ENCODE results near the gene TPRG1L. TPM values are rescaled to one million over a fixed set of nuclear protein-coding genes. Genes with fewer than 3 reads are reported as not detected.

TPRG1L gene
- total and polyA plus RNA-seq, 4 donors = 35.4 to 51.0 (median 40.5) TPM

- DNase-seq (peak; percentile 11 to 61), ATAC-seq (ENCODE audit: low FRiP score) (no peak)
- Histone ChIP-seq H3K27ac (ENCODE audit: low read depth in 1 of 2, low read length in 2 of 2) (no peak overlapping the region), H3K36me3 (ENCODE audit: control insufficient read depth in 1 of 2, insufficient read depth in 2 of 2, low read length in 1 of 2) (peaks cover 0 to 12% of the 10 kb centered on the region in 2 donors), H3K9me3 (ENCODE audit: control insufficient read depth, low read length) (no peaks in the 10 kb centered on the region), H3K27me3 (ENCODE audit: control insufficient read depth in 1 of 2, insufficient read depth in 2 of 2, low read length in 1 of 2) (no peaks in the 10 kb centered on the region), H3K4me1 (ENCODE audit: control insufficient read depth in 1 of 2, insufficient read depth in 2 of 2, low read length in 2 of 2) (no peaks in the 10 kb centered on the region), H3K4me3 (ENCODE audit: low read length in 2 of 2) (no peak overlapping the region)
- intact Hi-C loops (cut with DNase I) = no loop called here
- 93 to 94% methylated on average over 26 of the region's 26 CpGs for WGBS, 2 donors
These were observed 16.4 kb downstream of the TPRG1L start for GRCh38 chr1:3641046-3641760.

GRCh38 chr1:3641816-3642215 lies 17.0 kb downstream of the TPRG1L start:
- DNase-seq (peak in 1 of 2 donors; percentile 37), ATAC-seq (ENCODE audit: low FRiP score) (no peak)
- H3K36me3 ChIP-seq (ENCODE audit: control insufficient read depth in 1 of 2, insufficient read depth in 2 of 2, low read length in 1 of 2) = peaks cover 0 to 8% of the 10 kb centered on the region in 2 donors

GRCh38 chr1:3642919-3643675 lies 18.3 kb downstream of the TPRG1L start:
- Histone ChIP-seq H3K4me1 (ENCODE audit: control insufficient read depth in 1 of 2, insufficient read depth in 2 of 2, low read length in 2 of 2) (no peaks in the 10 kb centered on the region), H3K27ac (ENCODE audit: low read depth in 1 of 2, low read length in 2 of 2) (no peak overlapping the region), H3K36me3 (ENCODE audit: control insufficient read depth in 1 of 2, insufficient read depth in 2 of 2, low read length in 1 of 2) (peaks cover 0 to 8% of the 10 kb centered on the region in 2 donors), H3K27me3 (ENCODE audit: control insufficient read depth in 1 of 2, insufficient read depth in 2 of 2, low read length in 1 of 2) (no peaks in the 10 kb centered on the region), H3K9me3 (ENCODE audit: control insufficient read depth, low read length) (no peaks in the 10 kb centered on the region), H3K4me3 (ENCODE audit: low read length in 2 of 2) (no peak overlapping the region)
- intact Hi-C loops (cut with DNase I) = no loop called here
- 90 to 92% methylated on average over 41 to 43 of the region's 43 CpGs for WGBS, 2 donors
- DNase-seq (peak; percentile 24 to 69), ATAC-seq (ENCODE audit: low FRiP score) (no peak)

More at GRCh38 chr1:3641816-3642215, 17.0 kb downstream of the TPRG1L start:
- Histone ChIP-seq H3K4me1 (ENCODE audit: control insufficient read depth in 1 of 2, insufficient read depth in 2 of 2, low read length in 2 of 2) (no peaks in the 10 kb centered on the region), H3K9me3 (ENCODE audit: control insufficient read depth, low read length) (no peaks in the 10 kb centered on the region), H3K27me3 (ENCODE audit: control insufficient read depth in 1 of 2, insufficient read depth in 2 of 2, low read length in 1 of 2) (no peaks in the 10 kb centered on the region), H3K27ac (ENCODE audit: low read depth in 1 of 2, low read length in 2 of 2) (no peak overlapping the region), H3K4me3 (ENCODE audit: low read length in 2 of 2) (no peak overlapping the region)
- intact Hi-C loops (cut with DNase I) = no loop called here
- WGBS, 2 donors = 96% methylated on average over 11 of the region's 11 CpGs

- no peaks in the 10 kb centered on the region for H3K9me3 ChIP-seq (ENCODE audit: control insufficient read depth, low read length)
- H3K4me1 ChIP-seq (ENCODE audit: control insufficient read depth in 1 of 2, insufficient read depth in 2 of 2, low read length in 2 of 2) = no peaks in the 10 kb centered on the region
- H3K4me3 ChIP-seq (ENCODE audit: low read length in 2 of 2) = no peak overlapping the region
- ATAC-seq (ENCODE audit: low FRiP score) = no peak
- WGBS, 2 donors = 89 to 94% methylated on average over 17 to 24 of the region's 25 CpGs
- intact Hi-C loops (cut with DNase I) = no loop called here
- H3K36me3 ChIP-seq (ENCODE audit: control insufficient read depth in 1 of 2, insufficient read depth in 2 of 2, low read length in 1 of 2) = peaks cover 0 to 8% of the 10 kb centered on the region in 2 donors
- DNase-seq = peak; percentile 11 to 42
- no peaks in the 10 kb centered on the region for H3K27me3 ChIP-seq (ENCODE audit: control insufficient read depth in 1 of 2, insufficient read depth in 2 of 2, low read length in 1 of 2)
- H3K27ac ChIP-seq (ENCODE audit: low read depth in 1 of 2, low read length in 2 of 2) = no peak overlapping the region
These were observed 19.5 kb downstream of the TPRG1L start for GRCh38 chr1:3644273-3644672.

- WGBS, 2 donors = 93 to 95% methylated on average over 38 to 43 of the region's 43 CpGs
- Histone ChIP-seq H3K4me1 (ENCODE audit: control insufficient read depth in 1 of 2, insufficient read depth in 2 of 2, low read length in 2 of 2) (no peaks in the 10 kb centered on the region), H3K27ac (ENCODE audit: low read depth in 1 of 2, low read length in 2 of 2) (no peak overlapping the region), H3K36me3 (ENCODE audit: control insufficient read depth in 1 of 2, insufficient read depth in 2 of 2, low read length in 1 of 2) (peaks cover 0 to 8% of the 10 kb centered on the region in 2 donors), H3K9me3 (ENCODE audit: control insufficient read depth, low read length) (no peaks in the 10 kb centered on the region), H3K27me3 (ENCODE audit: control insufficient read depth in 1 of 2, insufficient read depth in 2 of 2, low read length in 1 of 2) (no peaks in the 10 kb centered on the region), H3K4me3 (ENCODE audit: low read length in 2 of 2) (no peak overlapping the region)
- DNase-seq (peak; percentile 18 to 47), ATAC-seq (ENCODE audit: low FRiP score) (no peak)
- intact Hi-C loops (cut with DNase I) = no loop called here
These were observed 20.4 kb downstream of the TPRG1L start for GRCh38 chr1:3645247-3645646.

GRCh38 chr1:3645666-3646355 lies 21.0 kb downstream of the TPRG1L start:
- Histone ChIP-seq H3K4me3 (ENCODE audit: low read length in 2 of 2) (no peak overlapping the region), H3K36me3 (ENCODE audit: control insufficient read depth in 1 of 2, insufficient read depth in 2 of 2, low read length in 1 of 2) (peaks cover 0 to 8% of the 10 kb centered on the region in 2 donors), H3K27ac (ENCODE audit: low read depth in 1 of 2, low read length in 2 of 2) (no peak overlapping the region), H3K27me3 (ENCODE audit: control insufficient read depth in 1 of 2, insufficient read depth in 2 of 2, low read length in 1 of 2) (no peaks in the 10 kb centered on the region), H3K9me3 (ENCODE audit: control insufficient read depth, low read length) (no peaks in the 10 kb centered on the region), H3K4me1 (ENCODE audit: control insufficient read depth in 1 of 2, insufficient read depth in 2 of 2, low read length in 2 of 2) (no peaks in the 10 kb centered on the region)
- ATAC-seq (ENCODE audit: low FRiP score) (no peak), DNase-seq (peak; percentile 16 to 34)
- 93 to 95% methylated on average over 27 of the region's 27 CpGs for WGBS, 2 donors
- intact Hi-C loops (cut with DNase I) = no loop called here

- no peak overlapping the region for H3K4me3 ChIP-seq (ENCODE audit: low read length in 2 of 2)
- H3K27ac ChIP-seq (ENCODE audit: low read depth in 1 of 2, low read length in 2 of 2) = no peak overlapping the region
- WGBS, 2 donors = 93 to 94% methylated on average over 20 of the region's 20 CpGs
- H3K9me3 ChIP-seq (ENCODE audit: control insufficient read depth, low read length) = no peaks in the 10 kb centered on the region
- H3K36me3 ChIP-seq (ENCODE audit: control insufficient read depth in 1 of 2, insufficient read depth in 2 of 2, low read length in 1 of 2) = peaks cover 0 to 8% of the 10 kb centered on the region in 2 donors
- DNase-seq (peak; percentile 13 to 54), ATAC-seq (ENCODE audit: low FRiP score) (no peak)
- H3K4me1 ChIP-seq (ENCODE audit: control insufficient read depth in 1 of 2, insufficient read depth in 2 of 2, low read length in 2 of 2) = no peaks in the 10 kb centered on the region
- no peaks in the 10 kb centered on the region for H3K27me3 ChIP-seq (ENCODE audit: control insufficient read depth in 1 of 2, insufficient read depth in 2 of 2, low read length in 1 of 2)
- intact Hi-C loops (cut with DNase I) = no loop called here
These were observed 21.8 kb downstream of the TPRG1L start for GRCh38 chr1:3646596-3646995.

GRCh38 chr1:3649342-3650247 lies 24.8 kb downstream of the TPRG1L start, which contains the start of gene WRAP73:
Gene WRAP73 (minus strand): TSS chr1:3650103. CDS start chr1:3649999, 104 bp downstream.
- H3K27me3 ChIP-seq (ENCODE audit: control insufficient read depth in 1 of 2, insufficient read depth in 2 of 2, low read length in 1 of 2) = no peaks in the 10 kb centered on the region
- no peak within 1 kb of the TSS for H3K27ac ChIP-seq (ENCODE audit: low read depth in 1 of 2, low read length in 2 of 2)
- WGBS, 2 donors = 3% methylated on average over 58 to 60 of the region's 60 CpGs
- peak; percentile 92 to 96 for DNase-seq
- H3K36me3 ChIP-seq (ENCODE audit: control insufficient read depth in 1 of 2, insufficient read depth in 2 of 2, low read length in 1 of 2) = peaks cover 0 to 6% of the 10 kb centered on the region in 2 donors
- peak; percentile 92 for ATAC-seq (ENCODE audit: low FRiP score)
- H3K9me3 ChIP-seq (ENCODE audit: control insufficient read depth, low read length) = no peaks in the 10 kb centered on the region
- no peaks in the 10 kb centered on the region for H3K4me1 ChIP-seq (ENCODE audit: control insufficient read depth in 1 of 2, insufficient read depth in 2 of 2, low read length in 2 of 2)
- intact Hi-C loops (cut with DNase I) = no loop called here
- H3K4me3 ChIP-seq (ENCODE audit: low read length in 2 of 2) = peak within 1 kb of the TSS; percentile 52 to 99
